ENCODE data around the gene HTR1D.

DNA sequence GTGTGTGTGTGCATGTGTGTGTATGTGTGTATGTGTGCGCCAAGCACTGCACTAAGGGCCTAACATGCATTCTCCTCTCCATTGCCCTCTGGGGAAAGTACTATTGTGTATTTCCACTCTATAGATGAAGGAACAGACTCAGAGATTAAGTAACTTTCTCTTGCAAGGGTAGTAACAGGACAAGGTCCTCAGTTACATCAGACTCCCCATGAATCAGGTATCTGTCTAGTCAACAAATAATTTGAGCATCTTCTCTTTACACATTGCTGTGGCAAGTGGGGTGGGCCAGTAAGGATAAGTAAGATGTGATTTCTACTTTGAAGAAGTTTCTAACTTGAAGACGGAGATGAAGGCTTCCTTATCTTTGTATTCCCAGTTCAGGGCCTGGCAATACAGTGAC is 5.0 kb upstream of the HTR1D start:
- TF ChIP-seq, protein P1, sequence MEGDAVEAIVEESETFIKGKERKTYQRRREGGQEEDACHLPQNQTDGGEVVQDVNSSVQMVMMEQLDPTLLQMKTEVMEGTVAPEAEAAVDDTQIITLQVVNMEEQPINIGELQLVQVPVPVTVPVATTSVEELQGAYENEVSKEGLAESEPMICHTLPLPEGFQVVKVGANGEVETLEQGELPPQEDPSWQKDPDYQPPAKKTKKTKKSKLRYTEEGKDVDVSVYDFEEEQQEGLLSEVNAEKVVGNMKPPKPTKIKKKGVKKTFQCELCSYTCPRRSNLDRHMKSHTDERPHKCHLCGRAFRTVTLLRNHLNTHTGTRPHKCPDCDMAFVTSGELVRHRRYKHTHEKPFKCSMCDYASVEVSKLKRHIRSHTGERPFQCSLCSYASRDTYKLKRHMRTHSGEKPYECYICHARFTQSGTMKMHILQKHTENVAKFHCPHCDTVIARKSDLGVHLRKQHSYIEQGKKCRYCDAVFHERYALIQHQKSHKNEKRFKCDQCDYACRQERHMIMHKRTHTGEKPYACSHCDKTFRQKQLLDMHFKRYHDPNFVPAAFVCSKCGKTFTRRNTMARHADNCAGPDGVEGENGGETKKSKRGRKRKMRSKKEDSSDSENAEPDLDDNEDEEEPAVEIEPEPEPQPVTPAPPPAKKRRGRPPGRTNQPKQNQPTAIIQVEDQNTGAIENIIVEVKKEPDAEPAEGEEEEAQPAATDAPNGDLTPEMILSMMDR (IDR thresholded peaks at IDR 0.05), result no peak
- TF ChIP-seq POLR2A (IDR thresholded peaks at IDR 0.05), result no peak
